ENCODE measurements around the gene RDH5. TPM values are rescaled to one million over a fixed set of nuclear protein-coding genes. Genes with fewer than 3 reads are reported as not detected.

The RDH5 gene
- total and polyA plus RNA-seq, 4 experiments from 2014 or later, result 1.4 to 32.5 (median 15.9) TPM

GRCh38 chr12:55688716-55689655, 31.2 kb upstream of the RDH5 start:
- no peaks in the 10 kb centered on the region for H3K4me1 ChIP-seq (ENCODE audit: insufficient read depth, low read length)
- H3K9me3 ChIP-seq (ENCODE audit: control insufficient read depth in 1 of 2, low read length in 2 of 2), result no peaks in the 10 kb centered on the region
- H3K27me3 ChIP-seq (ENCODE audit: insufficient read depth, low read length), result no peaks in the 10 kb centered on the region
- ChIA-PET POLR2A (ENCODE audit: partially characterized antibody) (no interaction called here), CTCF (ENCODE audit: partially characterized antibody) (no interaction called here)
- H3K4me3 Mint-ChIP-seq, result no peak overlapping the region
- no peak for DNase-seq
- H3K27ac ChIP-seq (ENCODE audit: low read depth, low read length), result no peak overlapping the region
- H3K36me3 ChIP-seq (ENCODE audit: insufficient read depth, low read length), result no peaks in the 10 kb centered on the region
- no peak overlapping the region for H3K4me3 ChIP-seq (ENCODE audit: low read length in 2 of 2)
- peak overlapping the region in 1 of 7 donors; percentile 43 for H3K27ac Mint-ChIP-seq
- H3K36me3 Mint-ChIP-seq, result no peaks in the 10 kb centered on the region
- H3K9me3 Mint-ChIP-seq, result no peaks in the 10 kb centered on the region
- H3K27me3 Mint-ChIP-seq, result no peaks in the 10 kb centered on the region
- intact Hi-C loops (cut with micrococcal nuclease), result no loop called here
- H3K4me1 Mint-ChIP-seq, result peaks cover 4 to 11% (median 6%) of the 10 kb centered on the region in 4 donors

GRCh38 chr12:55692631-55693322, 27.4 kb upstream of the RDH5 start:
- no peak overlapping the region for H3K27ac Mint-ChIP-seq
- H3K9me3 Mint-ChIP-seq, result no peaks in the 10 kb centered on the region
- Histone ChIP-seq H3K27ac (ENCODE audit: low read depth, low read length) (no peak overlapping the region), H3K36me3 (ENCODE audit: insufficient read depth, low read length) (no peaks in the 10 kb centered on the region), H3K27me3 (ENCODE audit: insufficient read depth, low read length) (no peaks in the 10 kb centered on the region), H3K4me1 (ENCODE audit: insufficient read depth, low read length) (no peaks in the 10 kb centered on the region), H3K4me3 (ENCODE audit: low read length in 2 of 2) (no peak overlapping the region), H3K9me3 (ENCODE audit: control insufficient read depth in 1 of 2, low read length in 2 of 2) (no peaks in the 10 kb centered on the region)
- H3K27me3 Mint-ChIP-seq, result peaks cover 0 to 2% of the 10 kb centered on the region in 2 donors
- CTCF ChIA-PET (ENCODE audit: partially characterized antibody), result interaction anchor here (0.6 kb wide), 1 partner anchor 82 kb away, joined by 3 read pairs; no protein-coding TSS in a partner anchor
- H3K36me3 Mint-ChIP-seq, result no peaks in the 10 kb centered on the region
- intact Hi-C loops (cut with micrococcal nuclease), result no loop called here
- no peak for DNase-seq
- POLR2A ChIA-PET (ENCODE audit: partially characterized antibody), result no interaction called here
- H3K4me3 Mint-ChIP-seq, result no peak overlapping the region
- peaks cover 0 to 2% (median 2%) of the 10 kb centered on the region in 4 donors for H3K4me1 Mint-ChIP-seq

- ChIA-PET CTCF (ENCODE audit: partially characterized antibody) (no interaction called here), POLR2A (ENCODE audit: partially characterized antibody) (no interaction called here)
- Mint-ChIP-seq H3K4me1 (no peaks in the 10 kb centered on the region), H3K27ac (no peak overlapping the region), H3K9me3 (no peaks in the 10 kb centered on the region), H3K4me3 (no peak overlapping the region), H3K27me3 (peaks cover 0 to 2% of the 10 kb centered on the region in 2 donors), H3K36me3 (no peaks in the 10 kb centered on the region)
- Histone ChIP-seq H3K27me3 (ENCODE audit: insufficient read depth, low read length) (no peaks in the 10 kb centered on the region), H3K9me3 (ENCODE audit: control insufficient read depth in 1 of 2, low read length in 2 of 2) (no peaks in the 10 kb centered on the region), H3K4me1 (ENCODE audit: insufficient read depth, low read length) (no peaks in the 10 kb centered on the region), H3K36me3 (ENCODE audit: insufficient read depth, low read length) (no peaks in the 10 kb centered on the region), H3K4me3 (ENCODE audit: low read length in 2 of 2) (no peak overlapping the region), H3K27ac (ENCODE audit: low read depth, low read length) (no peak overlapping the region)
- no peak for DNase-seq
- intact Hi-C loops (cut with micrococcal nuclease), result no loop called here
These were observed 26.6 kb upstream of the RDH5 start for GRCh38 chr12:55693323-55694187.

- Mint-ChIP-seq H3K27me3 (peaks cover 0 to 2% of the 10 kb centered on the region in 2 donors), H3K9me3 (no peaks in the 10 kb centered on the region), H3K4me1 (no peaks in the 10 kb centered on the region), H3K36me3 (no peaks in the 10 kb centered on the region), H3K27ac (no peak overlapping the region), H3K4me3 (no peak overlapping the region)
- Histone ChIP-seq H3K9me3 (ENCODE audit: control insufficient read depth in 1 of 2, low read length in 2 of 2) (no peaks in the 10 kb centered on the region), H3K27ac (ENCODE audit: low read depth, low read length) (no peak overlapping the region), H3K4me1 (ENCODE audit: insufficient read depth, low read length) (no peaks in the 10 kb centered on the region), H3K36me3 (ENCODE audit: insufficient read depth, low read length) (no peaks in the 10 kb centered on the region), H3K27me3 (ENCODE audit: insufficient read depth, low read length) (no peaks in the 10 kb centered on the region), H3K4me3 (ENCODE audit: low read length in 2 of 2) (no peak overlapping the region)
- DNase-seq, result no peak
- intact Hi-C loops (cut with micrococcal nuclease), result no loop called here
- ChIA-PET CTCF (ENCODE audit: partially characterized antibody) (interaction anchor here (0.6 kb wide), 1 partner anchor 819 kb away, joined by 3 read pairs; no protein-coding TSS in a partner anchor), POLR2A (ENCODE audit: partially characterized antibody) (no interaction called here)
These were observed 26.0 kb upstream of the RDH5 start for GRCh38 chr12:55694188-55694515.

GRCh38 chr12:55694651-55695050, 25.5 kb upstream of the RDH5 start:
- DNase-seq, result no peak
- Histone ChIP-seq H3K36me3 (ENCODE audit: insufficient read depth, low read length) (no peaks in the 10 kb centered on the region), H3K4me3 (ENCODE audit: low read length in 2 of 2) (no peak overlapping the region), H3K27me3 (ENCODE audit: insufficient read depth, low read length) (no peaks in the 10 kb centered on the region), H3K27ac (ENCODE audit: low read depth, low read length) (no peak overlapping the region), H3K9me3 (ENCODE audit: control insufficient read depth in 1 of 2, low read length in 2 of 2) (no peaks in the 10 kb centered on the region), H3K4me1 (ENCODE audit: insufficient read depth, low read length) (no peaks in the 10 kb centered on the region)
- no peak overlapping the region for H3K4me3 Mint-ChIP-seq
- H3K9me3 Mint-ChIP-seq, result no peaks in the 10 kb centered on the region
- POLR2A ChIA-PET (ENCODE audit: partially characterized antibody), result no interaction called here
- H3K36me3 Mint-ChIP-seq, result no peaks in the 10 kb centered on the region
- H3K27me3 Mint-ChIP-seq, result peaks cover 0 to 2% of the 10 kb centered on the region in 2 donors
- no peak overlapping the region for H3K27ac Mint-ChIP-seq
- no peaks in the 10 kb centered on the region for H3K4me1 Mint-ChIP-seq
- intact Hi-C loops (cut with micrococcal nuclease), result no loop called here
- CTCF ChIA-PET (ENCODE audit: partially characterized antibody), result interaction anchor here (0.6 kb wide), 1 partner anchor 818 kb away, joined by 3 read pairs; no protein-coding TSS in a partner anchor

GRCh38 chr12:55695349-55695748, 24.8 kb upstream of the RDH5 start:
- DNase-seq, result no peak
- no peaks in the 10 kb centered on the region for H3K4me1 Mint-ChIP-seq
- H3K4me1 ChIP-seq (ENCODE audit: insufficient read depth, low read length), result no peaks in the 10 kb centered on the region
- H3K4me3 Mint-ChIP-seq, result no peak overlapping the region
- no peaks in the 10 kb centered on the region for H3K36me3 Mint-ChIP-seq
- H3K9me3 Mint-ChIP-seq, result no peaks in the 10 kb centered on the region
- ChIA-PET POLR2A (ENCODE audit: partially characterized antibody) (no interaction called here), CTCF (ENCODE audit: partially characterized antibody) (no interaction called here)
- no peak overlapping the region for H3K4me3 ChIP-seq (ENCODE audit: low read length in 2 of 2)
- H3K27ac Mint-ChIP-seq, result no peak overlapping the region
- no peaks in the 10 kb centered on the region for H3K9me3 ChIP-seq (ENCODE audit: control insufficient read depth in 1 of 2, low read length in 2 of 2)
- peaks cover 2% of the 10 kb centered on the region in 2 donors for H3K27me3 Mint-ChIP-seq
- no peaks in the 10 kb centered on the region for H3K36me3 ChIP-seq (ENCODE audit: insufficient read depth, low read length)
- intact Hi-C loops (cut with micrococcal nuclease), result no loop called here
- H3K27me3 ChIP-seq (ENCODE audit: insufficient read depth, low read length), result no peaks in the 10 kb centered on the region
- no peak overlapping the region for H3K27ac ChIP-seq (ENCODE audit: low read depth, low read length)

- POLR2A ChIA-PET (ENCODE audit: partially characterized antibody), result no interaction called here
- Histone ChIP-seq H3K27me3 (ENCODE audit: insufficient read depth, low read length) (no peaks in the 10 kb centered on the region), H3K4me3 (ENCODE audit: low read length in 2 of 2) (no peak overlapping the region), H3K9me3 (ENCODE audit: control insufficient read depth in 1 of 2, low read length in 2 of 2) (no peaks in the 10 kb centered on the region), H3K4me1 (ENCODE audit: insufficient read depth, low read length) (no peaks in the 10 kb centered on the region), H3K36me3 (ENCODE audit: insufficient read depth, low read length) (no peaks in the 10 kb centered on the region), H3K27ac (ENCODE audit: low read depth, low read length) (no peak overlapping the region)
- DNase-seq, result no peak
- no peak overlapping the region for H3K4me3 Mint-ChIP-seq
- peaks cover 2% of the 10 kb centered on the region in 2 donors for H3K27me3 Mint-ChIP-seq
- CTCF ChIA-PET (ENCODE audit: partially characterized antibody), result no interaction called here
- H3K27ac Mint-ChIP-seq, result no peak overlapping the region
- no peaks in the 10 kb centered on the region for H3K36me3 Mint-ChIP-seq
- intact Hi-C loops (cut with micrococcal nuclease), result no loop called here
- H3K4me1 Mint-ChIP-seq, result no peaks in the 10 kb centered on the region
- H3K9me3 Mint-ChIP-seq, result no peaks in the 10 kb centered on the region
These were observed 24.1 kb upstream of the RDH5 start for GRCh38 chr12:55696141-55696540.

Data from CD4-positive, alpha-beta memory T cell (primary cell).